Measurements from ENCODE around the gene N4BP2L1. TPM values are rescaled to one million over a fixed set of nuclear protein-coding genes. Genes with fewer than 3 reads are reported as not detected.
A peak's percentile ranks its signal among the peaks of the same experiment; 100 is the strongest.

The N4BP2L1 gene
- polyA plus RNA-seq (2013, experiment 1 of 2), result 1.4 TPM
- polyA plus RNA-seq (2013, experiment 2 of 2), result 1.7 TPM

DNA sequence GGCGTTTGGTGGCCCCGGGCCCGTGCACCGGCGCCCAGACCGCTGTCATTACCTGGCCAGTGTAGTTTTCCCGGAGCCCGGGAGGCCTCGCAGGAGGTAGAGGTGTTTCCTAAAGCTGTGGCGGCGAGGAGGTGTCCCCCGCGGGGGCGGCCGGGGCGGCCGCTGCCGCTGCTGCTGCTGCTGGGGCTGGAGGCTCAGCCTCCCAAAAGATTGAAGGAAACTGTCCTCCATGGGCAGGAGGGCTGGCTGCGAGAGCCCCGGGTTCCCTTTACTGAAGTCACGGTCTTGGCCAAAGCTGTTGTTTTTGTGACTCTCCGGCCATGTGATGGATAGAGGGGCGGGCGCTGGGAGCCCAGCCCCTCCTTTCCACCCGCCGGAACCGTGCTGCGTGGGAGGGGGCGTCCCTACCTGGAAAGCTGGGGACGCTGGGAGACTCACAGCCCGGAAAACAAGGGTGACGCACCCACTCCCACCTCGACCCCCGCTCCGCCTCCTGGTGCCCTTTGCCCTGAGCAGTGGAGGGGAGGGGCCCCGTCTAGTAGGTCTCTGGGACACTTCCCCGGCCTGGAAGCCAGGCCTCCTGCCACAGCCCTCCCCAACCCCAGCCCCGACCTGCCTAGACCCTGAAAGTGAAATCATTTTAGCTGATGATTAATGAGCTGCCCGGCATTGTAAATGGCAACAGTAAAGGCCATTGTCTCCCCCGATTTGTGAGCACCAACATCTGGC lies at the start of gene N4BP2L1:
N4BP2L1 (minus strand) TSS at position 279 of the 729 bp plus-strand sequence; CDS start at position 231, 48 bp downstream.
- H3K9ac ChIP-seq (ENCODE audit: low read length), result peak within 1 kb of the TSS; percentile 64
- no peak within 1 kb of the TSS for H3K23ac ChIP-seq (ENCODE audit: low read length)
- no CpG with 5 or more reads among the region's 40 CpGs for WGBS (ENCODE audit: extremely low coverage, insufficient coverage, low lambda C conversion rate)
- H4K8ac ChIP-seq (ENCODE audit: low read depth, low read length), result no peak within 1 kb of the TSS
- peak within 1 kb of the TSS; percentile 67 for H3K4me2 ChIP-seq (ENCODE audit: low read length)
- H3K4me3 ChIP-seq (ENCODE audit: low read length), result peak within 1 kb of the TSS; percentile 62
- H3K79me1 ChIP-seq (ENCODE audit: low read length), result no peaks in the 10 kb centered on the region
- peak; percentile 55 for DNase-seq
- H3K79me2 ChIP-seq (ENCODE audit: control insufficient read depth, insufficient read depth, low read length), result peaks cover 2% of the 10 kb centered on the region
- H2BK5ac ChIP-seq (ENCODE audit: low read length), result no peak within 1 kb of the TSS
- H2BK15ac ChIP-seq (replicated peaks; ENCODE audit: low read depth), result no peak within 1 kb of the TSS
- peak within 1 kb of the TSS; percentile 76 for H3K56ac ChIP-seq (ENCODE audit: low read length)
- H2BK120ac ChIP-seq (ENCODE audit: low read depth, low read length), result peak within 1 kb of the TSS; percentile 30
- H3K18ac ChIP-seq (ENCODE audit: low read length), result peak within 1 kb of the TSS; percentile 35
- no peak within 1 kb of the TSS for H2AK5ac ChIP-seq (ENCODE audit: low read length)
- H3K27me3 ChIP-seq (ENCODE audit: insufficient read depth, low read length, poor library complexity), result no peaks in the 10 kb centered on the region
- no peak within 1 kb of the TSS for H3K4ac ChIP-seq (ENCODE audit: low read depth, low read length)
- H3K4me1 ChIP-seq (ENCODE audit: control insufficient read depth, low read depth, low read length), result no peaks in the 10 kb centered on the region
- no peaks in the 10 kb centered on the region for H3K36me3 ChIP-seq (ENCODE audit: control insufficient read depth, insufficient read depth, low read length)
- no peak within 1 kb of the TSS for H3K27ac ChIP-seq (ENCODE audit: low read depth, low read length)
- no peak within 1 kb of the TSS for H4K5ac ChIP-seq (ENCODE audit: low read length)

DNA sequence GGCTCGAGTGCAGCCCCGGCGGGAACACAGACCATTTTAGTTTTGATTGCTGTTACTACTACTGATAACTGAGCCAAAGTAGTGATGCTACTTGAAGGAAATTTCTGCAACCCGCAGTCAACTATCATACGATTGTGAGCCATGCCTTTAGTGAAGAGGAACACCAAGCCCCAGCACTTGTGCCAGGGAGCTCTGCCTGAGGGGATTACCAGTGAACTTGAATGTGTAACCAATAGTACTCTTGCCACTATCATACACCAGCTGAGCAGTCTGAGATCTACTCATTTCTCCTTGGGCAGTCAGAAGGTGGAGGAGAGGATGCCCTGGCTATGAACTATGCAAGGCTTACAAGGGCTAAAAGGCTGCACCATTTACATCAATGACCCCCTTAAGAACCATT lies 49.0 kb upstream of the N4BP2L1 start:
- Histone ChIP-seq H4K5ac (ENCODE audit: low read length) (no peak overlapping the region), H3K9ac (ENCODE audit: low read length) (no peak overlapping the region), H3K4me1 (ENCODE audit: control insufficient read depth, low read depth, low read length) (no peaks in the 10 kb centered on the region), H3K36me3 (ENCODE audit: control insufficient read depth, insufficient read depth, low read length) (no peaks in the 10 kb centered on the region), H3K4ac (ENCODE audit: low read depth, low read length) (no peak overlapping the region), H4K8ac (ENCODE audit: low read depth, low read length) (no peak overlapping the region), H2BK5ac (ENCODE audit: low read length) (no peak overlapping the region), H2BK15ac (replicated peaks; ENCODE audit: low read depth) (no peak overlapping the region), H2BK120ac (ENCODE audit: low read depth, low read length) (no peak overlapping the region), H3K79me1 (ENCODE audit: low read length) (no peaks in the 10 kb centered on the region), H3K27me3 (ENCODE audit: insufficient read depth, low read length, poor library complexity) (no peaks in the 10 kb centered on the region), H2AK5ac (ENCODE audit: low read length) (no peak overlapping the region), H3K23ac (ENCODE audit: low read length) (no peak overlapping the region), H3K18ac (ENCODE audit: low read length) (no peak overlapping the region), H3K27ac (ENCODE audit: low read depth, low read length) (no peak overlapping the region), H3K4me3 (ENCODE audit: low read length) (no peak overlapping the region), H3K56ac (ENCODE audit: low read length) (no peak overlapping the region), H3K4me2 (ENCODE audit: low read length) (no peak overlapping the region), H3K79me2 (ENCODE audit: control insufficient read depth, insufficient read depth, low read length) (no peaks in the 10 kb centered on the region)
- no peak for DNase-seq
- no CpG with 5 or more reads among the region's 5 CpGs for WGBS (ENCODE audit: extremely low coverage, insufficient coverage, low lambda C conversion rate)

DNA sequence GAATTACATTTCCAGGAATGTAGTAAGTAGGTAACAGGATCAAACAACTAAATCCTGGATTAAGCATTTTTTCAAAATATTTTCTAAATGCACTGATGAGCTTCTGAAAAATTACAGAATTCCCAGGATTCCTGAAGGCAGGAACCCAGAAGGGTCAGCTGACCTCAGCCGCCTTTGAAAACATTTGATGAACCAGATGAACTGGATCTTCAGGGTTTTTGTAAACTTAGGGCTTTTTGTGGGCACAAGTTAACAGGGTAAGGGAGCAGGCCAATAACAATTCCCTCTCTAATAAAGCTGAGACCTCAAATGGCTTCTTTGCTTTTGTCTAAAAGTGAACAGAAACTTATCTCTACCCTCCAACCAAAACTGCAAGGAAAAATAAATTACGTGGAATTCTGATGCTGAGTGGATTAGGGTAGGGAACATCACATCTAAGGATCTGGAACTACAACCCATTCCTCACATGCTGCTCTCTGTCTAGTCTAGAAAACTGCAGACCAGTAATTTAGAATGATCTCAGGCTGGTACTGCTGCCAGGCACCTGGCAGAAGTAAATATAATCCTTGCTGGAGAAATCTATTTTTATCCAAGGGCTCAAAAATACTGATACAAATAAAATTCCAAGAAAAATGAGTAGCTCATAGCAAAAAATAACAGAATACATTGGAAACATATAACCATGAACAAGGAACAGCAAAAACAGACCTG lies 48.2 kb upstream of the N4BP2L1 start:
- no peak for DNase-seq

DNA sequence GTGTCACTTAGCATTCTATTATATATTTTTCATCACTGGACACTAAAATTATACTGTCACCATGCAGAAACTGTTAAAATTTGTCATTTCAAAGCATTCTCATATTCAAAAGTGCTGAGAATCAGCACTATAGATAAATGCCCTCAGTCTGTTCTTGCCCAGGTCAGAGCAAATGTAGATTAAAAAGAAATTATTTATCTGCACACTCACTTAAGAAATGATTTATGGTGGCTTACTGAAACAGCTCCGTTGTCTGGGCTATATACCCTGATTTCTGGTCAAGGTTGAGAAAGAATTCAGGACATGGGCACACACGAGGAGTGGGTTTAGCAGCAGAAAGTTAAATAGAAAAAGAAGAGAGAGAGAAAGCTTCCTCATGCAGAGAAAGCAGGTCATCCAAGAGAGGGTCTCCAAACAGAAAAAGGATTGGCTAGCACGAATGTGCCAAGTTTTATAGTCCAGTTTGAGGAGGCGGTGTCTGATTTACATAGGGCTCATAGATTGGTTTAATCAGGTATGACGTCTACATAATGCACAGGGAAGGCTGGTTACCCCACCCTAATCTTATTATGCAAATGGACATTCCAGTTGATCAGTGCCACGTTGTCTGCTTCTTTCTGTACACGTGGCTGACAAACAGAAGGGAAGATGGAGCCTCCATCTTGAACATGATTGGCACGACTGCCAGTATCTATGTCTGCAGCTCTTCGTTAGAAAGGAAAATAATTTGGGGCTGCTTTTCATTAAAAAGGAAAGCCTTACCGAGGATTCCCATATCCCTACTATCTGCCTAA lies 47.3 kb upstream of the N4BP2L1 start:
- Histone ChIP-seq H3K79me1 (ENCODE audit: low read length) (no peaks in the 10 kb centered on the region), H2BK120ac (ENCODE audit: low read depth, low read length) (no peak overlapping the region), H3K18ac (ENCODE audit: low read length) (no peak overlapping the region), H4K8ac (ENCODE audit: low read depth, low read length) (no peak overlapping the region), H2BK15ac (replicated peaks; ENCODE audit: low read depth) (no peak overlapping the region), H3K23ac (ENCODE audit: low read length) (no peak overlapping the region), H3K79me2 (ENCODE audit: control insufficient read depth, insufficient read depth, low read length) (no peaks in the 10 kb centered on the region), H3K36me3 (ENCODE audit: control insufficient read depth, insufficient read depth, low read length) (no peaks in the 10 kb centered on the region), H4K5ac (ENCODE audit: low read length) (no peak overlapping the region), H2BK5ac (ENCODE audit: low read length) (no peak overlapping the region), H2AK5ac (ENCODE audit: low read length) (no peak overlapping the region), H3K9ac (ENCODE audit: low read length) (no peak overlapping the region), H3K4ac (ENCODE audit: low read depth, low read length) (no peak overlapping the region), H3K4me3 (ENCODE audit: low read length) (no peak overlapping the region), H3K4me2 (ENCODE audit: low read length) (no peak overlapping the region), H3K27me3 (ENCODE audit: insufficient read depth, low read length, poor library complexity) (no peaks in the 10 kb centered on the region), H3K56ac (ENCODE audit: low read length) (no peak overlapping the region), H3K4me1 (ENCODE audit: control insufficient read depth, low read depth, low read length) (no peaks in the 10 kb centered on the region), H3K27ac (ENCODE audit: low read depth, low read length) (no peak overlapping the region)
- no CpG with 5 or more reads among the region's 10 CpGs for WGBS (ENCODE audit: extremely low coverage, insufficient coverage, low lambda C conversion rate)
- no peak for DNase-seq

More for the DNA sequence above, 48.2 kb upstream of the N4BP2L1 start:
- H3K9ac ChIP-seq (ENCODE audit: low read length), result no peak overlapping the region
- H2BK5ac ChIP-seq (ENCODE audit: low read length), result no peak overlapping the region
- no peak overlapping the region for H3K4me3 ChIP-seq (ENCODE audit: low read length)
- no peaks in the 10 kb centered on the region for H3K79me2 ChIP-seq (ENCODE audit: control insufficient read depth, insufficient read depth, low read length)
- H2AK5ac ChIP-seq (ENCODE audit: low read length), result no peak overlapping the region
- H3K79me1 ChIP-seq (ENCODE audit: low read length), result no peaks in the 10 kb centered on the region
- H3K36me3 ChIP-seq (ENCODE audit: control insufficient read depth, insufficient read depth, low read length), result no peaks in the 10 kb centered on the region
- no peak overlapping the region for H3K27ac ChIP-seq (ENCODE audit: low read depth, low read length)
- H3K4me1 ChIP-seq (ENCODE audit: control insufficient read depth, low read depth, low read length), result no peaks in the 10 kb centered on the region
- H3K4me2 ChIP-seq (ENCODE audit: low read length), result no peak overlapping the region
- H2BK15ac ChIP-seq (replicated peaks; ENCODE audit: low read depth), result no peak overlapping the region
- H3K18ac ChIP-seq (ENCODE audit: low read length), result no peak overlapping the region
- H3K56ac ChIP-seq (ENCODE audit: low read length), result no peak overlapping the region
- H3K23ac ChIP-seq (ENCODE audit: low read length), result no peak overlapping the region
- WGBS (ENCODE audit: extremely low coverage, insufficient coverage, low lambda C conversion rate), result no CpG with 5 or more reads among the region's 2 CpGs
- H3K27me3 ChIP-seq (ENCODE audit: insufficient read depth, low read length, poor library complexity), result no peaks in the 10 kb centered on the region
- H4K8ac ChIP-seq (ENCODE audit: low read depth, low read length), result no peak overlapping the region
- H4K5ac ChIP-seq (ENCODE audit: low read length), result no peak overlapping the region
- H3K4ac ChIP-seq (ENCODE audit: low read depth, low read length), result no peak overlapping the region
- no peak overlapping the region for H2BK120ac ChIP-seq (ENCODE audit: low read depth, low read length)

DNA sequence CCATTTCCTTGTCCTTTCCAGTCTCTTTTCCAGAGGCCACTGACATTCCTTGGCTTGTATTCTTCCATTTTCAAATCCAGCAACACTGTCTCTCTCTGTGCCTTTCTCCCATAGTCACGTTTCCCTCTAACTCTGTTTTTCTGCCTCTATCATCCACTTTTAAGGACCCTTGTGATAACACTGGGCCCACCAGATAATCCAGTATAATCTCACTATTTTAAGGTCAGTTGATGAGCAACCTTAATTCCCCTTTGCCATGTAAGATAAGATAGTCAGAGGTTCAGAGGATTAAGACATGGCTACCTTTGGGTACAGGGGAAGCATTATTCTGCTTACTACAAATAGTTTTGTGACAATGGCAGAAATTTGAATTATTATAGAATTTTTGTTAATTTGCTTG lies 45.7 kb upstream of the N4BP2L1 start:
- Histone ChIP-seq H3K79me2 (ENCODE audit: control insufficient read depth, insufficient read depth, low read length) (no peaks in the 10 kb centered on the region), H3K4me1 (ENCODE audit: control insufficient read depth, low read depth, low read length) (no peaks in the 10 kb centered on the region), H3K79me1 (ENCODE audit: low read length) (no peaks in the 10 kb centered on the region), H3K4me2 (ENCODE audit: low read length) (no peak overlapping the region), H3K27ac (ENCODE audit: low read depth, low read length) (no peak overlapping the region), H2BK120ac (ENCODE audit: low read depth, low read length) (no peak overlapping the region), H4K8ac (ENCODE audit: low read depth, low read length) (no peak overlapping the region), H3K4ac (ENCODE audit: low read depth, low read length) (no peak overlapping the region), H2BK5ac (ENCODE audit: low read length) (no peak overlapping the region), H3K36me3 (ENCODE audit: control insufficient read depth, insufficient read depth, low read length) (no peaks in the 10 kb centered on the region), H2BK15ac (replicated peaks; ENCODE audit: low read depth) (no peak overlapping the region), H3K9ac (ENCODE audit: low read length) (no peak overlapping the region), H3K27me3 (ENCODE audit: insufficient read depth, low read length, poor library complexity) (no peaks in the 10 kb centered on the region), H2AK5ac (ENCODE audit: low read length) (no peak overlapping the region), H3K18ac (ENCODE audit: low read length) (no peak overlapping the region), H3K4me3 (ENCODE audit: low read length) (no peak overlapping the region), H4K5ac (ENCODE audit: low read length) (no peak overlapping the region), H3K56ac (ENCODE audit: low read length) (no peak overlapping the region), H3K23ac (ENCODE audit: low read length) (no peak overlapping the region)
- WGBS (ENCODE audit: extremely low coverage, insufficient coverage, low lambda C conversion rate), result no CpG with 5 or more reads among the region's 1 CpG
- peak; percentile 59 for DNase-seq

All from mesendoderm (in vitro differentiated cells).